HCT116 (cell line): ENCODE data around the gene BYSL. TPM values are rescaled to one million over a fixed set of nuclear protein-coding genes. Genes with fewer than 3 reads are reported as not detected.

Experiments
- ATAC-seq: fragments of 200-7000 bp; cut with Tn5 transposase; 2 replicates; pipeline ENCODE4 v1.9.1; 2020; ENCODE audit warnings: mild to moderate bottlenecking, moderate library complexity
- BruUV-seq: library from RNA; stranded (reverse); fragments of 400-500 nt; replicated peaks from 2 replicates; lab custom pipeline; 2021; lab: Mats Ljungman, UMichigan
- CTCF ChIA-PET: fragments of 300-600 bp; sonication (Branson Sonifier 250); formaldehyde crosslinking; loops from one replicate; lab custom pipeline; 2021; ENCODE audit warnings: antibody characterized with exemption; lab: Charles Lee
- POLR2A ChIA-PET: fragments of 300-600, 350-600 bp; sonication (Branson Sonifier 250); formaldehyde crosslinking; loops from one replicate; lab custom pipeline; 2021; ENCODE audit warnings: antibody characterized with exemption; lab: Charles Lee
- RAD21 ChIA-PET, 2 experiments: fragments of 300-600 bp; sonication (Branson Sonifier 250); formaldehyde crosslinking; loops; one replicate each; lab custom pipeline; 2023; ENCODE audit warnings: low total read pairs in 2 of 2; ENCODE audit not compliant: uncharacterized antibody in 2 of 2, unreplicated experiment in 2 of 2, low non-redundant PET in 1 of 2; lab: Charles Lee
- DNase-seq: peaks from one replicate; pipeline ENCODE4 v3.0.0-alpha.2; 2010; ENCODE audit warnings: low read depth, low spot score
- H2AFZ ChIP-seq: fragments of 200-600 bp; shearing (Covaris generic), sonication (generic); 2 replicates; pipeline ENCODE4 v1.6.1; 2017; ENCODE audit warnings: low read depth, mixed run types, mixed read lengths, antibody characterized with exemption, low read length; ENCODE audit not compliant: poor library complexity, severe bottlenecking
- H3K27ac ChIP-seq: 2 replicates; pipeline ENCODE4 v1.5.1; 2012; ENCODE audit warnings: low read depth, low read length
- H3K27me3 ChIP-seq: fragments of 200-600 bp; sonication (generic); 2 replicates; pipeline ENCODE4 v1.6.1; 2016; ENCODE audit warnings: mixed run types, low read length, mixed read lengths; ENCODE audit not compliant: insufficient read depth
- H3K36me3 ChIP-seq, 2 experiments: fragments of 200-500 bp in 1 of 2; fragments of 200-600 bp in 1 of 2; sonication (Bioruptor generic) in 1 of 2; sonication (generic) in 1 of 2; 2 replicates each; pipeline versions ENCODE4 v1.5.1 to v1.6.1; 2014 to 2016; ENCODE audit warnings: low read length in 2 of 2, inconsistent platforms in 1 of 2, mixed read lengths in 1 of 2, mixed run types in 1 of 2; ENCODE audit not compliant: insufficient read depth in 2 of 2, control insufficient read depth in 1 of 2
- H3K4me1 ChIP-seq, 2 experiments: fragments of 200-600 bp in 1 of 2; sonication (generic) in 1 of 2; 2 replicates each; pipeline versions ENCODE4 v1.5.1 to v1.6.1; 2012 to 2017; ENCODE audit warnings: low read length in 2 of 2, inconsistent platforms in 1 of 2, mild to moderate bottlenecking in 1 of 2, mixed read lengths in 1 of 2, mixed run types in 1 of 2, moderate library complexity in 1 of 2; ENCODE audit not compliant: insufficient read depth in 2 of 2, control insufficient read depth in 1 of 2
- H3K4me2 ChIP-seq: fragments of 200-600 bp; sonication (generic); 2 replicates; pipeline ENCODE4 v1.6.1; 2017; ENCODE audit warnings: mixed run types, low read length, mixed read lengths
- H3K4me3 ChIP-seq, 2 experiments: fragments of 200-600 bp in 1 of 2; sonication (generic) in 1 of 2; replicated peaks in 1 of 2; 2 replicates each; pipeline ENCODE4 v1.5.1; 2011 to 2016; ENCODE audit warnings: low read length in 2 of 2, control low read depth in 1 of 2, low read depth in 1 of 2, mild to moderate bottlenecking in 1 of 2, mixed read lengths in 1 of 2, mixed run types in 1 of 2
- H3K79me2 ChIP-seq: fragments of 200-600 bp; sonication (generic); 2 replicates; pipeline ENCODE4 v1.6.1; 2017; ENCODE audit warnings: mild to moderate bottlenecking, mixed run types, low read length, moderate library complexity, mixed read lengths; ENCODE audit not compliant: insufficient read depth
- H3K9ac ChIP-seq: fragments of 200-600 bp; sonication (generic); 2 replicates; pipeline ENCODE4 v1.6.1; 2016; ENCODE audit warnings: low read length, mixed read lengths
- H3K9me2 ChIP-seq: fragments of 200-600 bp; sonication (generic), shearing (Covaris generic); 2 replicates; pipeline ENCODE4 v1.6.1; 2017; ENCODE audit warnings: mixed run types, mild to moderate bottlenecking, moderate library complexity; ENCODE audit not compliant: insufficient read depth
- H3K9me3 ChIP-seq, 2 experiments: fragments of 200-500 bp in 1 of 2; fragments of 200-600 bp in 1 of 2; sonication (Bioruptor generic) in 1 of 2; sonication (generic) in 1 of 2; 2 replicates each; pipeline ENCODE4 v1.6.1; 2014 to 2017; ENCODE audit warnings: low read length in 2 of 2, mixed read lengths in 2 of 2, inconsistent platforms in 1 of 2, low read depth in 1 of 2, mild to moderate bottlenecking in 1 of 2, mixed run types in 1 of 2, moderate library complexity in 1 of 2; ENCODE audit not compliant: control insufficient read depth in 1 of 2, insufficient read depth in 1 of 2
- H4K20me1 ChIP-seq: fragments of 200-600 bp; sonication (generic), shearing (Covaris generic); 2 replicates; pipeline ENCODE4 v1.6.1; 2017; ENCODE audit warnings: mixed run types, mild to moderate bottlenecking, moderate library complexity; ENCODE audit not compliant: insufficient read depth
- JUND ChIP-seq: IDR thresholded peaks from 2 replicates; pipeline ENCODE4 v1.6.1; 2012
- SIN3A ChIP-seq: IDR thresholded peaks from 2 replicates; pipeline ENCODE4 v1.6.1; 2012; ENCODE audit warnings: low read depth
- SP1 ChIP-seq: IDR thresholded peaks from 2 replicates; pipeline ENCODE4 v1.6.1; 2012; ENCODE audit warnings: low read depth
- TCF7L2 ChIP-seq: IDR thresholded peaks from 2 replicates; pipeline ENCODE4 v1.7.0; 2011; ENCODE audit warnings: borderline replicate concordance, inconsistent platforms; ENCODE audit not compliant: insufficient read depth, insufficient read length; ENCODE audit errors: extremely low read depth
- YY1 ChIP-seq: IDR thresholded peaks from 2 replicates; pipeline ENCODE4 v1.6.1; 2011; ENCODE audit warnings: low read length, low read depth, moderate library complexity, mild to moderate bottlenecking; ENCODE audit not compliant: insufficient replicate concordance; ENCODE audit errors: extremely low read depth
- intact Hi-C: fragments of 100-400 bp; cut with micrococcal nuclease; formaldehyde crosslinking; loops from 2 replicates; pipeline ENCODE4 v1.10.0; 2022
- total RNA-seq: library from RNA; stranded (reverse); gene quantifications from one replicate; pipeline ENCODE4 v1.2.1, GENCODE V29; 2021; ENCODE audit not compliant: unreplicated experiment
- TF ChIP-seq, protein P1 (sequence below): IDR thresholded peaks from 2 replicates; pipeline ENCODE4 v1.6.1; 2012; ENCODE audit warnings: low read depth
- TF ChIP-seq, protein P2 (sequence below), 3 experiments: fragments of 200-600 bp in 1 of 3; sonication (generic) in 1 of 3; IDR thresholded peaks in 2 of 3; conservative IDR thresholded peaks in 1 of 3; 2 replicates each; pipeline ENCODE4 v1.5.1; 2012 to 2017; ENCODE audit warnings: low read depth in 2 of 3, low read length in 2 of 3, antibody characterized with exemption in 1 of 3, borderline replicate concordance in 1 of 3, control low read depth in 1 of 3, mild to moderate bottlenecking in 1 of 3, mixed read lengths in 1 of 3, mixed run types in 1 of 3, moderate library complexity in 1 of 3; ENCODE audit not compliant: insufficient read depth in 1 of 3

Gene BYSL
- total RNA-seq, 1 experiment from 2014 or later: 55.7 TPM

DNA sequence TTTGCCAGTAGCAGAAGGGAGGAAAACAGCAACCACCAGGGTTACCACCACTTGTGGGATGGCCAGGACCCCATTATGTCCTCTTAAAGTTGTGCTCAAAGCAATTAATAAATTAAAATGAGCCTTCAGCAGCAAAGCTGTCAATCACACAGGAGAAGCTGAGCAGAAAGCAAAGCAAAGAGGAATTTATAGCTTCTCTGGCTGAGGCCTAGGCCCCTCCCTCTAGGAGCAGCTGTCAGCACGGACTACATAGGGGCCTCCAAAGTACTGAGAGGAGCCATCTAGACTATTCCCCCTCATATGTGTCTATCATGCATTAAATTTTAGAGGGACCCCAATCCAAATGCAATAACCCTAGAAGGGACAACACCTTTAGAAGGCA lies 13.9 kb downstream of the BYSL start:
- H3K27ac ChIP-seq: no peak overlapping the region
- RAD21 ChIA-PET: no interaction called here
- no TSS peak for BruUV-seq
- no peak overlapping the region for H2AFZ ChIP-seq
- no peaks in the 10 kb centered on the region for H3K9me2 ChIP-seq
- peaks cover 6 to 20% of the 10 kb centered on the region in 2 experiments; a peak in 3 of 4 replicates for H3K4me1 ChIP-seq
- H3K36me3 ChIP-seq: peaks cover 31 to 39% of the 10 kb centered on the region in 2 experiments; a peak in 3 of 4 replicates
- CTCF ChIA-PET: interaction anchor here (5.7 kb wide), 1 partner anchor 14 kb away, joined by 25 read pairs; the partner anchor contains the start of genes BYSL and MED20
- H3K79me2 ChIP-seq: peaks cover 10% of the 10 kb centered on the region; the same call in 1 of the 2 replicates
- no peak overlapping the region for H3K9ac ChIP-seq
- H3K4me2 ChIP-seq: no peak overlapping the region
- no peaks in the 10 kb centered on the region for H3K27me3 ChIP-seq
- no peak for DNase-seq
- H4K20me1 ChIP-seq: no peaks in the 10 kb centered on the region
- TF ChIP-seq SIN3A (no peak), YY1 (no peak), JUND (no peak), SP1 (no peak), TCF7L2 (no peak)
- TF ChIP-seq, protein P1, sequence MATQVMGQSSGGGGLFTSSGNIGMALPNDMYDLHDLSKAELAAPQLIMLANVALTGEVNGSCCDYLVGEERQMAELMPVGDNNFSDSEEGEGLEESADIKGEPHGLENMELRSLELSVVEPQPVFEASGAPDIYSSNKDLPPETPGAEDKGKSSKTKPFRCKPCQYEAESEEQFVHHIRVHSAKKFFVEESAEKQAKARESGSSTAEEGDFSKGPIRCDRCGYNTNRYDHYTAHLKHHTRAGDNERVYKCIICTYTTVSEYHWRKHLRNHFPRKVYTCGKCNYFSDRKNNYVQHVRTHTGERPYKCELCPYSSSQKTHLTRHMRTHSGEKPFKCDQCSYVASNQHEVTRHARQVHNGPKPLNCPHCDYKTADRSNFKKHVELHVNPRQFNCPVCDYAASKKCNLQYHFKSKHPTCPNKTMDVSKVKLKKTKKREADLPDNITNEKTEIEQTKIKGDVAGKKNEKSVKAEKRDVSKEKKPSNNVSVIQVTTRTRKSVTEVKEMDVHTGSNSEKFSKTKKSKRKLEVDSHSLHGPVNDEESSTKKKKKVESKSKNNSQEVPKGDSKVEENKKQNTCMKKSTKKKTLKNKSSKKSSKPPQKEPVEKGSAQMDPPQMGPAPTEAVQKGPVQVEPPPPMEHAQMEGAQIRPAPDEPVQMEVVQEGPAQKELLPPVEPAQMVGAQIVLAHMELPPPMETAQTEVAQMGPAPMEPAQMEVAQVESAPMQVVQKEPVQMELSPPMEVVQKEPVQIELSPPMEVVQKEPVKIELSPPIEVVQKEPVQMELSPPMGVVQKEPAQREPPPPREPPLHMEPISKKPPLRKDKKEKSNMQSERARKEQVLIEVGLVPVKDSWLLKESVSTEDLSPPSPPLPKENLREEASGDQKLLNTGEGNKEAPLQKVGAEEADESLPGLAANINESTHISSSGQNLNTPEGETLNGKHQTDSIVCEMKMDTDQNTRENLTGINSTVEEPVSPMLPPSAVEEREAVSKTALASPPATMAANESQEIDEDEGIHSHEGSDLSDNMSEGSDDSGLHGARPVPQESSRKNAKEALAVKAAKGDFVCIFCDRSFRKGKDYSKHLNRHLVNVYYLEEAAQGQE: no peak
- TF ChIP-seq, protein P2, sequence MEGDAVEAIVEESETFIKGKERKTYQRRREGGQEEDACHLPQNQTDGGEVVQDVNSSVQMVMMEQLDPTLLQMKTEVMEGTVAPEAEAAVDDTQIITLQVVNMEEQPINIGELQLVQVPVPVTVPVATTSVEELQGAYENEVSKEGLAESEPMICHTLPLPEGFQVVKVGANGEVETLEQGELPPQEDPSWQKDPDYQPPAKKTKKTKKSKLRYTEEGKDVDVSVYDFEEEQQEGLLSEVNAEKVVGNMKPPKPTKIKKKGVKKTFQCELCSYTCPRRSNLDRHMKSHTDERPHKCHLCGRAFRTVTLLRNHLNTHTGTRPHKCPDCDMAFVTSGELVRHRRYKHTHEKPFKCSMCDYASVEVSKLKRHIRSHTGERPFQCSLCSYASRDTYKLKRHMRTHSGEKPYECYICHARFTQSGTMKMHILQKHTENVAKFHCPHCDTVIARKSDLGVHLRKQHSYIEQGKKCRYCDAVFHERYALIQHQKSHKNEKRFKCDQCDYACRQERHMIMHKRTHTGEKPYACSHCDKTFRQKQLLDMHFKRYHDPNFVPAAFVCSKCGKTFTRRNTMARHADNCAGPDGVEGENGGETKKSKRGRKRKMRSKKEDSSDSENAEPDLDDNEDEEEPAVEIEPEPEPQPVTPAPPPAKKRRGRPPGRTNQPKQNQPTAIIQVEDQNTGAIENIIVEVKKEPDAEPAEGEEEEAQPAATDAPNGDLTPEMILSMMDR (IDR thresholded peaks at IDR 0.05 in 2 of 3, conservative IDR thresholded peaks at IDR 0.05 in 1 of 3; ENCODE audit: borderline replicate concordance in 1 of 3, insufficient read depth in 1 of 3, low read depth in 2 of 3, low read length in 2 of 3): no peak
- H3K4me3 ChIP-seq: no peak overlapping the region
- POLR2A ChIA-PET: no interaction called here
- intact Hi-C loops: loop anchor here (5.0 kb wide), 1 partner anchor 148 kb away; the partner anchor contains the start of gene TOMM6
- ATAC-seq: no peak
- H3K9me3 ChIP-seq: no peaks in the 10 kb centered on the region
